ENCODE measurements around the gene PRKN. TPM values are rescaled to one million over a fixed set of nuclear protein-coding genes. Genes with fewer than 3 reads are reported as not detected.
A peak's percentile ranks its signal among the peaks of the same experiment; 100 is the strongest.

PRKN gene
- total RNA-seq, 1 donor from 2014 or later: 5.7 TPM

DNA sequence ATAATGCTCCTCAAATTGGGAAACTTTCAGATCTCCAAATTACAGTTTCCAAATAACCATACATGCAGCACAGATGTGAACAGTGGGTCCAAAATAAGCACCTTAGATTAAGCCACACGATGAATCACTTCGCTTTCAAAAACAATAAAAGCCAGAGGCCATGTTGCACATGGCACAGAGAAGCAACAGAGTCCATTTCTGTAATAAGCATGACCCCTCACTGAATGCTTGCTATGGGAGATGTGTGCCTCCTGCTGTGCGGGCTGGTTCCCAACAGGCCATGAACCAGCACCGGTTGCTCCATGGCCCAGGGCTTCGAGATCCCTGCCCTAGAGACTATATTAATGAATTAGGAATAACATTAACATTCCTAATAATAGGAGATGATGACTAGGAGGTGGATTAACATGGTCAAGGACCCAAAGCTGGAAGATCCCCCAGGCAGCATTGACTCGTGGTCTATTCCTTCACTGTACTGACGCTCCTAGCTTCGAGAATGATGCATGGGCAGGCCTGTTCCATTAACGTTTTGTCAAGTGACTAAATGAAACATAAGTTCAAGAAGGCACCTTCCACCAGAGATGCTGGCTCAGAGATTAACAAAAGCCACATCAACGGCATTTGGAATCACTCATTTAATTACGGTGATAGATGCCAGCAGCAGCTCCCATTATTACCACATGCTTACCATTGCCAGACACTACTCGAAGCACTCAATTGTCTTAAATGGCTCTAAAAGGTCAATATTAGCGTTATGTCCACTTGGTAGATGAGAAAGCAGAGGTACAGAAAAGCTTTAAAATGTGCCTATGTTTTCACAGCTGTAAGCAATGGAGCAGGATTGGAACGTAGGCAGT is 983.1 kb downstream of the PRKN start:
- H3K4me1 Mint-ChIP-seq (ENCODE audit: low read depth): peaks cover 32% of the 10 kb centered on the region
- H3K36me3 Mint-ChIP-seq (ENCODE audit: low read depth): no peaks in the 10 kb centered on the region
- H3K4me3 Mint-ChIP-seq (ENCODE audit: unreplicated experiment): no peak overlapping the region
- TF ChIP-seq, protein P1, sequence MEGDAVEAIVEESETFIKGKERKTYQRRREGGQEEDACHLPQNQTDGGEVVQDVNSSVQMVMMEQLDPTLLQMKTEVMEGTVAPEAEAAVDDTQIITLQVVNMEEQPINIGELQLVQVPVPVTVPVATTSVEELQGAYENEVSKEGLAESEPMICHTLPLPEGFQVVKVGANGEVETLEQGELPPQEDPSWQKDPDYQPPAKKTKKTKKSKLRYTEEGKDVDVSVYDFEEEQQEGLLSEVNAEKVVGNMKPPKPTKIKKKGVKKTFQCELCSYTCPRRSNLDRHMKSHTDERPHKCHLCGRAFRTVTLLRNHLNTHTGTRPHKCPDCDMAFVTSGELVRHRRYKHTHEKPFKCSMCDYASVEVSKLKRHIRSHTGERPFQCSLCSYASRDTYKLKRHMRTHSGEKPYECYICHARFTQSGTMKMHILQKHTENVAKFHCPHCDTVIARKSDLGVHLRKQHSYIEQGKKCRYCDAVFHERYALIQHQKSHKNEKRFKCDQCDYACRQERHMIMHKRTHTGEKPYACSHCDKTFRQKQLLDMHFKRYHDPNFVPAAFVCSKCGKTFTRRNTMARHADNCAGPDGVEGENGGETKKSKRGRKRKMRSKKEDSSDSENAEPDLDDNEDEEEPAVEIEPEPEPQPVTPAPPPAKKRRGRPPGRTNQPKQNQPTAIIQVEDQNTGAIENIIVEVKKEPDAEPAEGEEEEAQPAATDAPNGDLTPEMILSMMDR (IDR thresholded peaks at IDR 0.05): peak; percentile 56
- peak overlapping the region; percentile 61 for H3K27ac Mint-ChIP-seq (ENCODE audit: unreplicated experiment)
- no peaks in the 10 kb centered on the region for H3K9me3 Mint-ChIP-seq (ENCODE audit: low read depth)
- no peak for DNase-seq (ENCODE audit: low spot score)
- no peaks in the 10 kb centered on the region for H3K27me3 Mint-ChIP-seq (ENCODE audit: low read depth)

DNA sequence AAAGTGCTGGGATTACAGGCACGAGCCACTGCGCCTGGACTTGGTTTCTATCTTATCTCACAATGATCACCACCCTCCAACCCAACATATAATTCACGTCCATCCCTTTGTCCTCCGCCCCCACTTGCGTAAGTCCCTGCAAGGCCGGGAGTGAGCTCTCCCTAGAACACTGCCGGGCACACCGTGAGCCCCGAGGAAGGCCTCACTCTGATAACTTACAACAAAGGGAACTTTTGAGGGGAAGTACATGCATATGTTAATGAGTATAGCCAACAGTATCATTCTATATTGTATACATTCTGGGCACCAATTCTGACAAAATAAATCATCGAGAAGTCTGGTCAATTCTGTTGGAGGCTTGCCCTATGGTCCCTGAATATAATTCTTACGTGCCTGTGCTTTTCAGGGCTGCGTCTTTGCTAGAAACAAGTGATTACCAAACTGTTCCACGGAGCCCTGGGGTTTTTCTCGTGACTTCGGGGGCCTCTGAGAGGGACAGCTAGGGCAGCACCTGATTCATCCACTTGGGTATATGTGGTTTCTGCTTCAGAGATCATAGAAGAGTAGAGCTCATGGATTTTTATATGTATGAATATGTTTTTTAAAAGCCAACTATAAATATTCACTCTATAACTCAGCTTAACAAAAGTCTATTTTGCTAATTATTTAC is 983.9 kb downstream of the PRKN start:
- no peak overlapping the region for H3K4me3 Mint-ChIP-seq (ENCODE audit: unreplicated experiment)
- peak overlapping the region; percentile 61 for H3K27ac Mint-ChIP-seq (ENCODE audit: unreplicated experiment)

DNA sequence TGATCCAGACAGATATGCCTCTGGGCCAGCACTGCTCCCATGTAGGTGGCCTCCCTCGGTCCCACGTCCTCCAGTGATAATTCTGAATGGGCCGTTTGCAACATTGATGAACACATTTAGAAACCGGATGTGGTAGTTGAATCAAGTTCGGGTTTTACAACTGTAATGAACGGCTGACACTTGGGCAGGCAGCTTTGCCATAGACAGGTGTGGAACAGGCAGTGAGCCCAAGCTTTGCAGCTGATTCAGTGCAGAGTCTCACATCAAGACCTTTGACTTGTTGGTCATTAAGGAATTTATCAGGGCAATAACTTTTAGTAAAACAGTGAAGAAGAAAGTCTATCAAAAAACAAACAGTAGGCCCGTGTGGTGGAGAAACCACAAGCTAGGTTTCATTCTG is 987.1 kb downstream of the PRKN start:
- DNase-seq (ENCODE audit: low spot score): no peak
- H3K27me3 Mint-ChIP-seq (ENCODE audit: low read depth): no peaks in the 10 kb centered on the region
- H3K27ac Mint-ChIP-seq (ENCODE audit: unreplicated experiment): no peak overlapping the region
- H3K9me3 Mint-ChIP-seq (ENCODE audit: low read depth): no peaks in the 10 kb centered on the region
- no peak overlapping the region for H3K4me3 Mint-ChIP-seq (ENCODE audit: unreplicated experiment)
- H3K36me3 Mint-ChIP-seq (ENCODE audit: low read depth): no peaks in the 10 kb centered on the region
- peaks cover 21% of the 10 kb centered on the region for H3K4me1 Mint-ChIP-seq (ENCODE audit: low read depth)
- TF ChIP-seq, protein P1 (IDR thresholded peaks at IDR 0.05): no peak

More for the DNA sequence above, 983.9 kb downstream of the PRKN start:
- Mint-ChIP-seq H3K36me3 (ENCODE audit: low read depth) (no peaks in the 10 kb centered on the region), H3K4me1 (ENCODE audit: low read depth) (peaks cover 32% of the 10 kb centered on the region), H3K9me3 (ENCODE audit: low read depth) (no peaks in the 10 kb centered on the region), H3K27me3 (ENCODE audit: low read depth) (no peaks in the 10 kb centered on the region)
- TF ChIP-seq, protein P1 (IDR thresholded peaks at IDR 0.05): no peak
- DNase-seq (ENCODE audit: low spot score): no peak

DNA sequence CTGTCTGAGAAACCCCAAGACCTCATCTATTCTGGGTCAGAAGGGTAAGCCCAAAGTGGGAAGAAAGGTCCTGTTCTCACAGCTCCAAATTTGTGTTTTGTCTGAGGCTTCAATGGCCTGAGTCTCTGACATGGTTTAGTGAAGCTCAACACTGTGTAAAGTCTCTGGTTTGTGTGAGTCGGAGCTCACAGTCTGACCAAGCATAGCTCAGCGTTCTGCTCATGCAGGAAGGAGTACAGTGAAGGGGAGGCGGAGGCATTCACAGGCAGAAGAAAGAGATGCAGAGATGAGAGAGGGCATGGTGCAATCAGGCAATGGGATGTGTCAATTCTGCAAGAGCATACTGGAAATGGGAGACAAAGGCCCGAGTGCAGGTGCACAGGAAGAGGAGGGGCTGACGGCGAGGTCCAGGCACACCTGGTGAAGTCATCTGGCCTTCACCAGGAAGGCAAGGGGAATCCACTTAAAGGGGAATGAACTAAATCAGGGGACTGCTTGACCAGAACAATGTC is 990.7 kb downstream of the PRKN start:
- no peaks in the 10 kb centered on the region for H3K9me3 Mint-ChIP-seq (ENCODE audit: low read depth)
- TF ChIP-seq, protein P1 (IDR thresholded peaks at IDR 0.05): no peak
- DNase-seq (ENCODE audit: low spot score): no peak
- H3K4me1 Mint-ChIP-seq (ENCODE audit: low read depth): peaks cover 14% of the 10 kb centered on the region
- no peaks in the 10 kb centered on the region for H3K36me3 Mint-ChIP-seq (ENCODE audit: low read depth)
- no peak overlapping the region for H3K27ac Mint-ChIP-seq (ENCODE audit: unreplicated experiment)
- no peak overlapping the region for H3K4me3 Mint-ChIP-seq (ENCODE audit: unreplicated experiment)
- H3K27me3 Mint-ChIP-seq (ENCODE audit: low read depth): no peaks in the 10 kb centered on the region

DNA sequence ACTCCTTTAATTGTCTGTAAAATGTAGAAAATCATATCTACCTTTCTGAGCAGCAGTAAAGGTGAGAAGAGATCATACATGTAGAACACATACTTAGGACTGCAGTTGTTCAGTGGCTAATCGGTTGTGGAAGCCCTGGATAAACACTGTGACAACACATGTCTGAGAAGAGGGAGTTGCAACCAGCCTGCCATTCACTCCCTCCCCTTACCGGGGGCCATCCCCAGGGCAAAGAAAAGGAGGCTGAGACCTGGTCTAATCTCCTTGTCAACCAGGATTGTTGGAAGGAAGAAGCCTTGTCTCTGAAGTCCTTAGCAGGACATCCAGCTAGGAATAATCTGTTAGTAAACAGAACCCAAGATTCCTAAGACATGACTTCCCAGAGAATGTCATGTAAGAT is 991.2 kb downstream of the PRKN start:
- Mint-ChIP-seq H3K9me3 (ENCODE audit: low read depth) (no peaks in the 10 kb centered on the region), H3K27me3 (ENCODE audit: low read depth) (no peaks in the 10 kb centered on the region), H3K4me1 (ENCODE audit: low read depth) (peaks cover 14% of the 10 kb centered on the region), H3K4me3 (ENCODE audit: unreplicated experiment) (no peak overlapping the region), H3K36me3 (ENCODE audit: low read depth) (no peaks in the 10 kb centered on the region), H3K27ac (ENCODE audit: unreplicated experiment) (no peak overlapping the region)
- no peak for DNase-seq (ENCODE audit: low spot score)
- TF ChIP-seq, protein P1 (IDR thresholded peaks at IDR 0.05): no peak
